ENCODE results near the gene SLC9C1.

Gene SLC9C1

GRCh38 chr3:112306825-112307224, 12.8 kb upstream of the SLC9C1 start:
- DNase-seq: no peak

DNA sequence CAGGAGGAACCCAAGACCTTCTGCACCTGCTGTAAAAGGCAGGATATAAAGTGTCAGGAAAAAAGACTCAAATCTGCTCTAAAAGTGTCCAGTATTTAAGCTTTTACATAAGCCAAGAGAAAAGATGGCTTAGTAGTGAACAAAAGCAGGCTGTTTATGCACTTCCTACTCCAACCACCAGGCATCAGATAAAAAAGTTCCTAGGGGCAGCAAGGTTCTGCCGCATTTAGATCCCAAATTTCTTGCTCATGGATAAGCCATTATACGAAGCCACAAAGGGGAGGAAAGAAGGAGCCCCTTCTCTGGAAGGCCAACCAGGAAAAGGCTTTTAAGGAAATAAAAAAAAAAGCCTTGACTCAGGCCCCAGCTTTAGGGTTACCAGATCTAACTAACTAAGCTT, 10.6 kb upstream of the SLC9C1 start:
- no peak for DNase-seq

- no peak for DNase-seq
Measured at GRCh38 chr3:112303764-112304325, 9.8 kb upstream of the SLC9C1 start.

- no peak for DNase-seq
Measured at GRCh38 chr3:112302881-112303763, 9.1 kb upstream of the SLC9C1 start.

- DNase-seq: no peak
Measured at GRCh38 chr3:112302150-112302830, 8.3 kb upstream of the SLC9C1 start.

DNA sequence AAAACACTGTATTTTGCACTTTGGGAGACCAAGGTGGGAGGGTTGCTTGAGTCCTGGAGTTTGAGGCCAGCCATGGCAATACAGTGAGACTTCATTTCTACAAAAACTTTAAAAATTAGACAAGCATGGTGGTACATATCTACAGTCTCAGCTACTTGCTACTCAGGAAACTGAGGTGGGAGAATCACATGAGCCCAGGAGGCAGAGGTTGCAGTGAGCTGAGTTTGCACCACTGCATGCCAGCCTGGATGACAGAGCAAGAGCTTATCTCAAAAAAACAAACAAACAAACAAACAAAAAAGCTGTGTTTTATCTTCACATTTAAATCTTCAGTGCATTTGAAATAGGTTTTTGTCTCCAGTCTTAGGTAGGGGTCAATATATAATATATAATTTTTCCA, 4.8 kb upstream of the SLC9C1 start:
- no peak for DNase-seq

- no peak for DNase-seq
Measured at GRCh38 chr3:112297714-112298113, 3.7 kb upstream of the SLC9C1 start.

- no peak for DNase-seq
Measured at GRCh38 chr3:112289011-112289410, 5.0 kb downstream of the SLC9C1 start.

- DNase-seq: no peak
Measured at GRCh38 chr3:112280266-112280665, 13.8 kb downstream of the SLC9C1 start.

DNA sequence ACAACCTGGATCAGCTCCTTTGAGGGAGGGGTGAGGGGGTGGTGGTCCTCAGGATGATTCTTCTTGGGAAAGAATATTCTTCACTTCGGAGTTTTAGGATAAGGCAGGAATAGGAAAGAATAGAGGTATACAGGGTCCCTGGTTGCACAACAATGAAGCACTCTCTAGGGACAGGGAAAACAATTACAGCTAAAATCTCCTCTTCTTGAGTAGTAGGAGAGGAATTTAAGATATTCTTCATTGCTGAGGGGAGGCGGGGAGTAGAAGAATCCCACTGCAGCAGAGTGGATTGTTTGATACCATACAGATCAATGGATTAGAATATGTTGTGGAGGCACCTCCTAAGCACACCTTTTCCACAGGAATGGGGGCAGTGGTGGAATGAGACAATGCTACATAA, 20.5 kb downstream of the SLC9C1 start:
- no peak for DNase-seq

- no peak for DNase-seq
Measured at GRCh38 chr3:112261742-112262141, 32.3 kb downstream of the SLC9C1 start.

GRCh38 chr3:112260563-112260962, 33.5 kb downstream of the SLC9C1 start:
- DNase-seq: no peak

GRCh38 chr3:112253301-112253971, 40.6 kb downstream of the SLC9C1 start:
- no peak for DNase-seq

DNA sequence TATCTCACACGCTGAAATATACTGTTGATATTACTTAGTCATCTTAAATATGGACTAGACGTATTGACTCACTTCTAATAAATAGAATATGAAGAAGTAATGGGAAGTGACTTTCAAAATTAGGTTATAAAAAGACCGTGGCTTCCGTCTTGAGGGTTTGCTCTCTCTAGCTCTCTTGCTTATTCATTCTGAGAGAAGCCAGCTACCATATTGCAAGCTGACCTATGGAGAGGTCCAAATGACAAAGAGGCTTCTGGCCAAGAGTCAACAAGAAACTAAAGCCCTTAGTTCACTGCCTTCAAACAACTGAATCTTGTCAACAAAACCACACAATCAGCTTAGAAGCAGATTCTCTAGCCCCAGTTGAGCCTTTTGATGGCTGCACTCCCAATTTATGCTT, 46.1 kb downstream of the SLC9C1 start:
- DNase-seq: no peak

DNA sequence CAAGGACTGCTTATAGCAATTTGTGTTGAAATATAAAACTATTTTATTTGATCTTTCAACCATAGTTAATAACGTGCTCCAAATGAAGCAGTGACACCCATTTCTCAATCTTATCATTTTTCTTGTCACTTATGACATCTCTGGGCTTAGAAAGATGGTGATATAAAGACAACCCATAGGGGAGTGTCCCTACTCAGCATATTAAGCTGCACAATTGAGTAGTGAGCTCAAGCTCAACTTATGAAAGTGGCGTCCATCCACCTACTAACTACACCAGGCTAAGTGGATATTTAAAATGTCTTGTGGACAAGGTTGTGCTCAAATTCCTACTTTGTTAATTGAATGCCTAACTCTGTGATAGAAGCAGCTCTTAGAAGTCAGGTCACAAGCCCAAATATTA, 46.7 kb downstream of the SLC9C1 start:
- no peak for DNase-seq

DNA sequence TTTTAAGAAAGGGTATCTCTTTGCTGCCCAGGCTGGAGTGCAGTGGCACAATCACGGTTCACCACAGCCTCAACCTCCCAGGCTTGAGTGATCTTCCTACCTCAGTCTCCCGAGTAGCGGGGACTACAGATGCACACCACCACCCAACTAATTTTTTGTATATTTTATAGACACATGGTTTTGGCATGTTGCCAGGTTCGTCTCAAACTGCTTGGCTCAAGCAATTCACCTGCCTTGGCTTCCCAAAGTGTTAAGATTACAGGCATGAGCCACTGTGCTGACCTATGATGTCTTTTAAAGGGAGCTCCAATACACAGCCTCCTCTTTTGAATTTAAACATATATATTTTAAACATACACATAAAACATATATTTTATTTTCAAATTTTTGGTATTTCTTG, 60.9 kb downstream of the SLC9C1 start:
- no peak for DNase-seq

GRCh38 chr3:112231727-112232126, 62.3 kb downstream of the SLC9C1 start:
- no peak for DNase-seq

DNA sequence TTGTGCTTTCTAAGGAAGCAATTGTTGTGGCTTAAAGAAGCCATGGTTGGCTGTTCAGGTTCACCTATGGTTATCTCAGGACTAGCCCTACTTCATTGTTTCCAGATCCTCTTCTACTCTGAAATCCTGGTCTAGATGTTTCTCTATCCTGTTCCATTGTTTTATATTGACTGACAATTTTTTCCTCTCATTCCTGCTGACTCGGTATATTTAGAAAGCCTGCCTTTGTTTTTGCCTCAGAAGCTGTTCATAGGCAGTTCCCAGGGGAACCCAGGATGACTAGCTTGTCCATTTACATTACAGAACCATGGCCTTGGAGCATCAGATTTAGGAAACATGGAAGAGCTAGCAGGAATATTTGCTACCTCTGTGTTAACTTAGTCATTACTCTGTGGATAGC, 64.0 kb downstream of the SLC9C1 start:
- DNase-seq: no peak

GRCh38 chr3:112228786-112229185, 65.2 kb downstream of the SLC9C1 start:
- no peak for DNase-seq

GRCh38 chr3:112200317-112200666, 93.7 kb downstream of the SLC9C1 start:
- DNase-seq: no peak

- no peak for DNase-seq
Measured at GRCh38 chr3:112199622-112200316, 94.2 kb downstream of the SLC9C1 start.

GRCh38 chr3:112197131-112197530, 96.9 kb downstream of the SLC9C1 start:
- DNase-seq: no peak

DNA sequence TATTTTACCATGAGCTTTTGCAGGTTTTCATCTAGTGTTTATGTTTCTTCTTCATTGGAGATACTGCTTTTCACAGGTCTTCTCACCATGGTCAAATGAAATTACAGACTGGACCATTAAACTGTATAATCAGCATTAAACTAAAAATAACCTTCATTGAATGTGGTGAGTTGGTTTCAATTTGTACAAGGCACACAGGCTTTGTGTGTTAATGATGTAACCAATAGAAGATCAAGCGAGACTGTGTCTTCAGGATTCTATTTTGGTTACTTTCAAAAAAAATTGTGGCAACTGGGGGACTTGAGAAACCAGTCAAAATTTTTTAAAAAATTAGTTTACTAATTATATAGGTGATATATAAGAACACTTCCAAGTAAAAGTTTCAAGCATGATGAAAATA, 106.7 kb downstream of the SLC9C1 start:
- no peak for DNase-seq

Measured in NCI-H2227 treated with DMSO at 0.1 percent for 48 hours (cell line).